ENCODE data around the gene GALNTL6.
"Not testable (repeated sequence)": the region's sequence is repeated elsewhere in the genome, so short reads cannot be mapped to it uniquely, and the experiment has no call there.

Gene GALNTL6

GRCh38 chr4:172688534-172688933, 875.3 kb downstream of the GALNTL6 start:
- DNase-seq: no peak

GRCh38 chr4:172691552-172691951, 878.3 kb downstream of the GALNTL6 start:
- DNase-seq: no peak

DNA sequence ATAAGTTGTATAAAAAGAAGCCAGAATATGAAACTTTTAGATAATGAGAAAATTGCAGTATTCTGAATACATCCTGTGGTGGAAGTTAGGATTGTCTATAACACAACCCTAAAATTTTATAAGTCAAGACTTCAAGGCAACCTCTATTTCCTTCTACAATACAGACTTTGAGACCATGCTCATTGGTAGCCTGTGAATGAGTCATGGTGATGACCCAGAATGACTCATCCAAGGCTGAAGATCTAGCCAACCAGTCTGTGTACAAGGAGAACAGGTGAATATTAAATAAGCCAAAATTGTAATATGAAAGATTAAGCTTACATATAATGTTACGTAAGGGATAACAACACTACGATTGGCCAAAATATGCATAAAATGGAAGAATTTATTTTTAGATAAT, 879.5 kb downstream of the GALNTL6 start:
- DNase-seq: no peak

GRCh38 chr4:172698256-172698655, 885.1 kb downstream of the GALNTL6 start:
- DNase-seq: no peak

DNA sequence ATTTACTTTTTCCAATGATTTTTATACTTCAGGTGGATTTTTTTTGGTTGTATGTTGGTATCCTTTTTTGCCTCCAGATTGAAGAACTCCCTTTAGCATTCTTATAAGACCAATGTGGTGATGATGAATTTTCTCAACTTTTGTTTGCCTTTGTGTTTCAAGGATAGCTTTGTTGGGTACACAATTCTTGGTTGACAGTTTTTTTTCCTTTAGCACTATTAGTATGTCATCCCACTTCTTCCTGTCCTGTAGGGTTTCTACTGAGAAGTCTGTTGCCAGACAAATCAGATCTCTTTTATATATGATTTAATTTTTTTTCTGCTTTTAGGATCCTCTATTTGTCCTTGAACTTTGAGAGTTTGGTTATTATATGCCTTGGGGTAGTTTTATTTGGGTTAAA, 892.4 kb downstream of the GALNTL6 start:
- DNase-seq: no peak

DNA sequence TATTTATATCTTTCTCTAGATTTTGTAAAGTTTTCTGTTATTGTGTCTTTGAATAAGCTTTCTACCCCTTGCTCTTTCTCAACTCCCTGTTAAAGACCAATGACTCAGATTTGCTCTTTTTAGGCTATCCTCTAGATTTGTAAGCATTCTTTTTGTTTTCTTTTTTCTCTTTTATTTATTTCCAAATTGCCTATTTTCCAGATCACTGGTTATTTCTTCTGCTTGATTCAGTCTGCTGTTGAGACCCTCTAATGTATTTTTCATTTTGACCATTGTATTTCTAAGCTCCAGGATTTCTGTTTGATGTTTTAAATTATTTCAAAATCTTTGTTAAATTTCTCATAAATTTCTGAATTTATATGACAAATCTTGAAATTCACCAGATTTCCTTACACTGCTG, 892.8 kb downstream of the GALNTL6 start:
- no peak for DNase-seq

DNA sequence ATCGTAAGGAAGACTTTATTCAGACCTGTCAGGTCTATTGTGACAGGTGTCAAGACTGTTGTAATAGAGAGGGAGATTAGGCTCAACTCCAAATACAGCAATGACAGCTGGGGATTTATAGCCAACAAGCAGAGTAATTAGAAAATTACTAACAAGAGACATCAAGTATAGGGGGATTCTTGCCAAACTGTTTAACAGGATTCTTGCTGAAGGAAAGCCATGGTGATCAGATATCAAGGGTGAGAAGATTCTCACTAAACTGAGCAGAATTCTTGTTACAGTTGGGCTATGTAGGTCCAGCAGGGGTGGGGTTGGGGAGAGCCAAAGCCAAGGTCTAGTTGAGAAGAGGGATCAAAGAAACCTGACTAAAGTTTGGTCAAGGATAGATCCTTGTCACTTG, 894.4 kb downstream of the GALNTL6 start:
- peak; percentile 55 for DNase-seq

DNA sequence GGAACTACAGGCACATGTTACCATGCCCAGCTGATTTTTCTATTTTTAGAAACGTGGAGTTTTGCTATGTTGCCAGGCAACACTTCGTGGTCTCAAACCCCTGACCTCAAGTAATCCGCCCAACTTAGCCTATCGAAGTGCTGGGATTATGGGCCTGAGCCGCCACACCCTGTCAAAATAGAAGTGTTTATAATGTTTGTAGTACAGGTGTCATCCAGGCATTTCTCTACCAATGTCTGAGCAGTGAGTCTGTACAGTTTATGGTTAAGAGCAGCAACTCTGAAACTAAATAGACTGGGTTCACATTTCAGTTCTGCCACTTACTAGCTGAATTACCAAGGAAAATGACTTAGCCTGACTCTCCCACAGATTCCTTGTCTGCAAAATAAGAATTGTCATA, 895.0 kb downstream of the GALNTL6 start:
- peak; percentile 7 for DNase-seq

- peak; percentile 86 for DNase-seq
Observed at GRCh38 chr4:172709376-172709775, 896.2 kb downstream of the GALNTL6 start.

DNA sequence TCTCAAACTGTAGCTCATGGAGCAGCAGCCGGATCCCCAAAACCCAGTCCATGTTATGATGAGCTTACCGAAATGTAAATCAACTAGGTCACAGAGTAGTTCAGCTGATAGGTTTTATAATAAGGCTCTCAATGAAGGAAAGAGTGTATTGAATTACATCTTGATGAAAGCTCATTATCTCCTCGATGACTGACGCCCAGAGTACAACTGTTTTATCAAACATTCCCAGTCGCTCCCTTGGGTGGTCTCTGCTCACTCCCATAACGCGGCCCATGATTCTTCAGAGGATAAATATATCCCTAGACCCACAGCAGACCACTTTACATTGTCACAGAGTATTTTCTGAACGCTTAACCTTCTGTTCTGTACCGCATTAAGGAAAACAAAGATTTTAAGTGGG, 903.1 kb downstream of the GALNTL6 start:
- DNase-seq: no peak

DNA sequence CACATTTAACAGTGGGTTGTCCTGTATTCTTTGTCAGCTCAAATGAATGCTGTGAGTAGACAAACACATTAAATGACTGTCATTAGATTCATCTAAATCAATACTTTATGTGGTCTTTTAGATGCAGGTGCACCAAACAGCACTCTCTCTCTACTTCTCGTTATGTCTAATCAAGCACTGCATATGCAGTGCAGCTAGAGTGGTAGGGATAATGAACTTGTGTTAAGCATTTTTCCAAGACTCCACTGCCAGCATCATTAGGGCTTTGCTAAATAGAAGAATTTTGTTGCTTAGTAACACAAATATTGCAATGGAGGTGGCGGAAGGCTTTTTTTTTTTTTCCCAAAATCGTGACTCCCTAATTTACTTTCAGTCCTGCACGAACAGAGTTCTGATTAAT, 908.5 kb downstream of the GALNTL6 start:
- peak; percentile 40 for DNase-seq

DNA sequence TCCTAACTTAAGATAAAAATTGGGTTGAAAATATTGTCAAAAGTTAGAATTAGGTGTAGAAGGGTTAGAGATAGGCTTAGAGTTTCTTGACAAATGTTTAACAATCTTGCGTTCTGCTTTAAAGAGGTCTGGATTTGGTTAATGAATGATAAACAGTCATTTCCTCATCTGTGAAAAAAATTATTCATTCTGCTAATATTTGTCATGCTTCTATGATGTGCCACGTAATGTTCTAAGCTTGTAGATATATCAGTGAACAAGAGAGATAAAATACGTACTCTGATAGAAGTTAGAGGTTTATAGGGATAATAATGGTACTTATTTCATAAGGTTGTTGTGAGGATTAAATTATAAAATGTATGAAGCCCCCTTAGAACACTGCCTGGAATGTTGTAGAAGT, 912.4 kb downstream of the GALNTL6 start:
- no peak for DNase-seq

GRCh38 chr4:172726001-172726423, 912.8 kb downstream of the GALNTL6 start:
- DNase-seq: no peak

DNA sequence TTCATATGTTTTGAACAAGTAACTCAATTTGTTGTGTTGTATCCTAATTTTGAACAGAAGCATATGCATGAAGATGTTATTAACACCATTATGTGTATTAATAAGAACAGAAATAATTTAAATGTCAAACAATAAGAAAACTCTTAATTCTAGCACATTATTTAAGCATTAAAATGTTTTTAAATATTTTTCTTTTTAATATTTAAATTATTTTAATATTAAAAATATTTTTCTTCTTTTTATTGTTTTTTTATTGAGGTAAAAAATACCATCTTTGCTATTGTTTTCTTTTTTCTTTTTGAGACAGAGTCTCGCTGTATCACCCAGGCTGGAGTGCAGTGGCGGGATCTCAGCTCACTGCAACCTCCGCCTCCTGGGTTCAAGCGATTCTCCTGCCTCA, 914.4 kb downstream of the GALNTL6 start:
- no peak for DNase-seq

- DNase-seq: not testable (repeated sequence)
Observed at GRCh38 chr4:172733645-172734044, 920.4 kb downstream of the GALNTL6 start.

GRCh38 chr4:172734555-172734954, 921.4 kb downstream of the GALNTL6 start:
- DNase-seq: no peak

DNA sequence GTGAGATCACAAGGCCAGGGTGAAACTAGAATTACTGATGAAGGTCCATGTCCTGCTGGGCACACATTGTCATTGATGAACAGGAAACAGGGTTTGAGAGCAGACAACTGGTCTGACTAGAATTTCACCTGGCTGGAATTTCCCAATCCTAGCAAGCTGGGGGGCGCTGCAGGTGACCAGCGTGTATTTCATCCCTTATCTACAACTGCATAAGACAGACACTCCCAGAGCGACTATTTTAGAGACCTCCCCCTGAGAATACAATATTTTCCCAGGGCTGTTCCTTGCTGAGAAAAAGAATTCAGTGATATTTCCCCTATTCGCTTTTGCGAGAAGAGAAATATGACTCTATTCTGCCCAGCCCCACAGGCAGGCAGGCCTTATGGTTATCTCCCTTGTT, 922.8 kb downstream of the GALNTL6 start:
- DNase-seq: no peak

DNA sequence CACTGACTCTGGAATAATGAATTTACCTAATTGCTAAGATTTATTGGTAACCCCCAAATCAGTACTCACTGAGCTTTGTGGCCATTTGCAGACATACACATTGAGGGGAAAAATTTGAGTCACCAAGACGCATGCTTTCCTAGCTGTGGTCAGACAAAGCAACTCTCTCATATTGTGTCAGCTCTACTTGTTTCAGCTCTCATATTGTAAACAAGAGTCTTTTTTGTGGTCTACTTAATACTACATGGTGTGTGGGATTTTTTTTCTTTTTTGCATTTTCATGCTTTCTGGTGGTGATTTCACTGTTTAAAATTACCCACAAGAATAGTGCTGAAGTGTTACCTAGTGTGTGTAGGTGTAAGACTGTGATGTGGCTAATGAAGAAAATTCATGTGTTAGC, 927.2 kb downstream of the GALNTL6 start:
- no peak for DNase-seq

DNA sequence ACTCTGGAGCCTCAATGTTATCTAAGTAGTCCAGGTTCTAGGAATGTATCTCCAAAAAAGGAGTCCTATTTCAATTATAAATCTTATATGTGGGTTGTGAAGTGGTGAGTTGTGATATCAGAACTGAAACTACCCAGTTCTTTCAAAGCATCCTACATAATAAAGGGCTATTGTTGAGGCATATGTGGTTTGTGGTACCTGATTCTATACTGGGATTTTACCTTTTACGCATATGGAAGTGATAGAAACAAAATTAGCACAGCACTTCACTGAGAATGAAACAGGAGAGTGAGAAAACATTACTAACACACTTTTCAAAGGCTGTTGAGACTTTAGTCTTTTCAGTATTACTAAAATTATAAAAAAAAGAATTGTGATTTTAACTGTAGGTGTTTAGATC, 937.7 kb downstream of the GALNTL6 start:
- DNase-seq: no peak

GRCh38 chr4:172751550-172751949, 938.3 kb downstream of the GALNTL6 start:
- DNase-seq: no peak

DNA sequence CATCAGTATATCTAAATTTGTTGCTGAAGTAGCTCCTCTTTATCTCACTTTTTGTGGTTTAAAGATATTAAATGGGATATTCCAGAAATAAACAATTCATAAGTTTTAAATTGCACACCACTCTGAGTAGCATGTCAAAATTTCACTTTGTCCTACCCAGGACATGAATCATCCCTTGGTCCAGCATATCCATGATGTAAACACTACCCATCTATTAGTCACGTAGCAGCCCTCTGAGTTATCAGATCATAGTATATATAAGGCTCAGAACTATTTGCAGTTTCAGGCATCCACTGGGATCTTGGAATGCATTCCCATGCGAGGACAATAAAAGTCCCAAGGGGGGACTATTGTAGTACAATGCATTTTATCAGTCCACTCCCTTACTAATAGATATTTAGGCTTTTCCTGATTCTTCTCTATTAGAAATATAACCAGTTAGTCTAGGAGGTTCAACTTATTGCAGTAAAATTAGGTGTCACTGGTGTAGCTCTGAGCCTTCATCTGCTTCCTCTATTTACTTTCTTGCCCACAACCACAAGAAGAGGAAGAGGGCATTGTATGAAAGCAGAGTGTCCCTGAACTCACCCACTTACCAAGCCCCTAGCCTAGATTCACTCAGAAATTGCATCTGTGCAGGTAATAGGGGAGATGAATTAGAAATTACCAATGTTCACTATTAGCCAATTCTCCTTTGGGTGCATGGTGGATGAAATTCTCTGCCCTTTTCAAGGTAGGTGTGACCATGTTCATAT, 945.6 kb downstream of the GALNTL6 start:
- no peak for DNase-seq

GRCh38 chr4:172760512-172760911, 947.3 kb downstream of the GALNTL6 start:
- DNase-seq: no peak

- no peak for DNase-seq
Observed at GRCh38 chr4:172762895-172763294, 949.7 kb downstream of the GALNTL6 start.

- no peak for DNase-seq
Observed at GRCh38 chr4:172770787-172771186, 957.6 kb downstream of the GALNTL6 start.

- no peak for DNase-seq
Observed at GRCh38 chr4:172772781-172773180, 959.6 kb downstream of the GALNTL6 start.
